Measurements from ENCODE around the gene SAMD9L. TPM values are rescaled to one million over a fixed set of nuclear protein-coding genes. Genes with fewer than 3 reads are reported as not detected.

The SAMD9L gene
- 14.1 and 25.1 TPM in 2 replicates for total RNA-seq

DNA sequence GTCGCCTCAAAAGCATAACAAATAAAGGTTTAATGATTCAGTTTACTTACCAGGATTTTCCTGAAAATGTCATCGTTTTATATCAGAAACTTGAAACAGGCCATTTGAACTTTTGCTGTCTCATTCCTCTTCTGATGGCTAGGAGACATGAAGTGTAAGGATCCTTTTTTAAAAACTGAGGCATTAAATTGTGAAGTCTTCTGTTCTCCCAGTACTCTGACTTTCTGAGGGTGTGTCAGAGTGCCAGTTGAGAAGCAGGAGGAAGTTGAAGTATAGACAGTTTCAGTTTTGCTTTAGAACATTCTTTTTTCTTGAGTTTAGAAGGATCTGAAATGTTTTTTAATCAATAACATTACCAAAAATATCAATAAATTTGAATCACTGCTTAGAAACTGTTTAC lies at the start of gene SAMD9L:
Gene SAMD9L, minus strand, starts transcription at position 242 of the 400 bp plus-strand sequence. CDS start 12,414 bp downstream, outside the sequence.

GRCh38 chr7:93117852-93118530 lies 30.2 kb downstream of the SAMD9L start, which contains the start of gene SAMD9:
TSS of gene SAMD9 (minus strand) at chr7:93117979. CDS start at chr7:93106097, 11,882 bp downstream.

Other genes starting within 250 kb of the SAMD9L start
- 11.8 and 17.5 TPM in 2 replicates for gene SAMD9, start 30.4 kb downstream of the SAMD9L start, total RNA-seq
- gene HEPACAM2, start 78.1 kb upstream of the SAMD9L start, total RNA-seq, result 0.07 TPM in 1 of 2 replicates, not detected in the other
- 28.0 and 30.9 TPM in 2 replicates for gene VPS50, start 84.0 kb upstream of the SAMD9L start, total RNA-seq